Adipocyte (in vitro differentiated cells): ENCODE data around the gene CCDC188.

Experiments used
- DNase-seq: peaks from one replicate; pipeline ENCODE4 v3.0.0-alpha.2; 2015; ENCODE audit warnings: low read depth
- H3K27me3 ChIP-seq: replicated peaks from 2 replicates; pipeline ENCODE4 v1.7.0; 2013; ENCODE audit warnings: mild to moderate bottlenecking, low read length, moderate library complexity; ENCODE audit not compliant: control insufficient read depth, insufficient read depth
- H3K36me3 ChIP-seq: 2 replicates; pipeline ENCODE4 v1.7.0; 2013; ENCODE audit warnings: low read length, mild to moderate bottlenecking, moderate library complexity; ENCODE audit not compliant: control insufficient read depth, insufficient read depth, severe bottlenecking
- H3K4me1 ChIP-seq: 2 replicates; pipeline ENCODE4 v1.7.0; 2013; ENCODE audit warnings: mild to moderate bottlenecking, low read length, moderate library complexity; ENCODE audit not compliant: control insufficient read depth, insufficient read depth
- H3K4me3 ChIP-seq: 2 replicates; pipeline ENCODE4 v1.7.0; 2013; ENCODE audit warnings: mild to moderate bottlenecking, low read length, moderate library complexity
- H3K9ac ChIP-seq: 2 replicates; pipeline ENCODE4 v1.7.0; 2013; ENCODE audit warnings: mild to moderate bottlenecking, low read length, moderate library complexity
- H3K9me3 ChIP-seq: 2 replicates; pipeline ENCODE4 v1.7.0; 2013; ENCODE audit warnings: mild to moderate bottlenecking, low read length, moderate library complexity; ENCODE audit not compliant: control insufficient read depth

Gene CCDC188

DNA sequence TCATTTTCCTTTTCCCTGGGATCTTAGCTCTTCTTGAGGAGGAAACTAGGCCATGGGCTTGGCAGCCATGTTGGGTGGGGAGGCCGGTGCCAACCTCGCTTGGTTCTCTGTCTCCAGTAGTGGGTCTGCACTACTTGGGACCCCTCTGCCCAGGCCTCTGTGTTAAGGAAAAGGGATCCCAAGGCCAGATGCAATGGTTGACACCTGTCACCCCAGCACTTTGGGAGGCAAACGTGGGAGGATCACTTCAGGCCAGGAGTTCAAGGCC lies 21.2 kb downstream of the CCDC188 start:
- Histone ChIP-seq H3K9me3 (no peaks in the 10 kb centered on the region), H3K4me3 (no peak overlapping the region), H3K27me3 (no peaks in the 10 kb centered on the region), H3K36me3 (peaks cover 26% of the 10 kb centered on the region), H3K4me1 (peaks cover 13% of the 10 kb centered on the region), H3K9ac (no peak overlapping the region)
- no peak for DNase-seq

DNA sequence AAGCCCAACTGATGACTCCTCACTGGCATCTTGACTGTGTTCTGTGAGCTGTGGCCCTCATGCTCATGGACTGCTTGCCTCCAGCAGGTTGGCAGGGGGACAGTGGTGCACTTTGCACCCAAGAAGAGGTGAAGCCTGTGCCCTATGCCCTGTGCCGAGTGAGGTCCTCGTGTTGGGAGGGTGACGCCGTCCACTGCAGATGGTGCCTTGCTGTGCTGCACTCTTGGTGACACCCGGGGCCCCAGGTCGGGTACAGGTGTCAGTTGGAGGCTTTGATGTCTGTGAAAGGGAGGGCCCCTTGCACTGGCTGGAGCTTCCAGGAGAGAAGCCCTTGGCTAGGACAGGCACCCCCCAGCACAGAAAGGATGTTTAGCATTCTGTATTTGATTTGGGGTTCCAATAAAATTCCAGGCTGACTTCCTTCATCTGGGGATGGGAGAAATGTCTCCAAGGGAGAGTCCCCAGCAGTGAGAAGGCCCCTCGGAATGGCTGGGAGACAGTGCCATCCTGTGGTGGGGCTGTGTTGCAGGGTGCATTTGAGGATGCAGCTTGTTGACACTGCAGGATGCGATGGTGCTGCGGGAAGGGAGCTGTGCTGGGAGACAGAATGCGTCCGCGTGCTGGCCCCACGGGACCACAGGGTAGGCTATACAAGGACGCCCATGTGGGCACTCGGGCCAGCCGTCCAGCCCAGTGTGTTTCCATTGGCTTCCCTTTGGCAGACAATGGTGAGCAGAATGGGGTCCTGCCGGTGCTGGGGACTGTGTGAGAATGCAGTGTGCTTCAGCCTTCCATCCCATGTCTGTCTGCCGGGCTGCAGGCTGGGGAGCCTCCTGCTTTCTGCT lies 21.7 kb downstream of the CCDC188 start:
- no peaks in the 10 kb centered on the region for H3K9me3 ChIP-seq
- H3K36me3 ChIP-seq, result peaks cover 27% of the 10 kb centered on the region
- no peak for DNase-seq
- H3K4me3 ChIP-seq, result no peak overlapping the region
- no peaks in the 10 kb centered on the region for H3K27me3 ChIP-seq
- no peak overlapping the region for H3K9ac ChIP-seq
- peaks cover 13% of the 10 kb centered on the region for H3K4me1 ChIP-seq

DNA sequence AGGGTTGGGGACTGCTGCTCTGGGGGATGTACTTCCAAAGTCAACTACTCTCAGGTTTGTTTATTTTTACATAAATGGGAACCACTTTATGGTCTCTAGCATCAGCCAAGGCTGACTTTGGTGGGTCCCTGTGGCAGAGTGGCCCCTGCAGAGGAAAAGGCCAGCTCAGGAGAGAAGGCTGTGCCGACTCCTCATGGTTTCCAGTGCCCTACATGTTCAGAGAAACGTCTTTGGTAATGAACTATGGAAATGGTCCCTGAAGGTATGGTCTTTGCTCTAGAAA lies 22.3 kb downstream of the CCDC188 start:
- Histone ChIP-seq H3K4me1 (peaks cover 13% of the 10 kb centered on the region), H3K36me3 (peaks cover 32% of the 10 kb centered on the region), H3K9me3 (no peaks in the 10 kb centered on the region), H3K4me3 (no peak overlapping the region), H3K27me3 (no peaks in the 10 kb centered on the region), H3K9ac (no peak overlapping the region)
- no peak for DNase-seq

DNA sequence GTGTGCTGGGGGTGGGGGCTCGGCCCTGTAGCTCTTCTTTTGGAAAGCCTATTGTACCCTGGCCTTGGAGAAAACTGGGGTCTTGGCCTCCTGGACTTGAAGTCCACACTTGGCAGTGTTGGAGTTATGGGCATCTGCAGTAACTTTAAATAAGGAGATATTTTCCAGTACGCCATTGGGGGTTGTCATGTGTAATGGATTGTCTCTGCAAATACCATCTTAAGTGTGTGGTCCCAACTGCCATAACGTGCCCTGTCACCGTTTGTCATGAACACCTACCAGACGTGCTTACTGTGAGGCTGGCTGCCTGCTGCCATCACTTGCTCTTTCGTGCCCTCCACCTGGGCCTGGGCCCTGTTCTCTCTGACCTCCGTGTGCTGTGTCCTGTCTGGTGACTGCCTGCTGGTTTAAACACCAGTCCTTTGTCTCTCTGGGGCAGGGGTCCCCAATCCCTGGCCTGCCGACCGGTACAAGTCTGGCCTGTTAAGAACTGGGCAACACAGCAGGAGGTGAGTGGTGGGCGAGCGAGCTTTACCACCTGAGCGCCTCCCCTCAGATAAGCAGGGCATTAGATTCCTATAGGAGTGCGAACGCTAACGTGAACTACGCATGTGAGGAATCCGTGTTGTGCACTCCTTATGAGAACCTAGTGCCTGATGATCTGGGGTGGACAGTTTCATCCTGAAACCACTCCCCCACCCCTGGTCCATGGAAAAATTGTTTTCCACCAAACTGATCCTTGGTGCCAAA lies 22.8 kb downstream of the CCDC188 start:
- Histone ChIP-seq H3K36me3 (peaks cover 35% of the 10 kb centered on the region), H3K4me1 (peaks cover 9% of the 10 kb centered on the region), H3K9me3 (no peaks in the 10 kb centered on the region), H3K9ac (no peak overlapping the region), H3K4me3 (no peak overlapping the region), H3K27me3 (no peaks in the 10 kb centered on the region)
- no peak for DNase-seq

DNA sequence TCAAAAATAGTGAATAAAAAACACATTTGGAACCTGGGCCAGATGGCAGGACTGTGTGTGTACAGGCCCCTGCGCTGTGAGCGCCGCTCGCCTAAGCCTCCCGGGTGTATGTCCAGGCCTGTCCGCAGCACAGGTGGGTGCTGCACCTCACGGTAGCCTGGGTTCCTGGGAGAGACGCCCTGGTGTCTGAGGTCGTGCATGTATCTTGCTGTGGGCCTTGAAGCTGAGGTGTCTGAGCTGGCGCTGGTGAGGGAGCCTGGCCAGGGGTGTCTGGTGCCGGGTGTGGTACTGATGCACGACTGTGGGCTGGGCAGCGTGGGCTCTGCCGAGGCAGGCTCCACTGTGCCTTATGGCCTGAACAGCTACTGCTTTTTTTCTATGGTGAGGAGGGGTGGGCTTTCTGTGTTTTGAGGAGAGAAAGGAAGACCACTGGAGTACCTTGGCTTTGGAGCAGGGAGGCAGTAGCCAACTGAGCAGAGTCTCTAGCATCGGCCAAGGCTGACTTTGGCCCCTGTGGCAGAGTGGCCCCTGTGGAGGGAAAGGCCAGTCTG lies 23.5 kb downstream of the CCDC188 start:
- no peaks in the 10 kb centered on the region for H3K27me3 ChIP-seq
- DNase-seq, result no peak
- peaks cover 36% of the 10 kb centered on the region for H3K36me3 ChIP-seq
- H3K4me3 ChIP-seq, result no peak overlapping the region
- H3K4me1 ChIP-seq, result peaks cover 2% of the 10 kb centered on the region
- H3K9me3 ChIP-seq, result no peaks in the 10 kb centered on the region
- no peak overlapping the region for H3K9ac ChIP-seq

DNA sequence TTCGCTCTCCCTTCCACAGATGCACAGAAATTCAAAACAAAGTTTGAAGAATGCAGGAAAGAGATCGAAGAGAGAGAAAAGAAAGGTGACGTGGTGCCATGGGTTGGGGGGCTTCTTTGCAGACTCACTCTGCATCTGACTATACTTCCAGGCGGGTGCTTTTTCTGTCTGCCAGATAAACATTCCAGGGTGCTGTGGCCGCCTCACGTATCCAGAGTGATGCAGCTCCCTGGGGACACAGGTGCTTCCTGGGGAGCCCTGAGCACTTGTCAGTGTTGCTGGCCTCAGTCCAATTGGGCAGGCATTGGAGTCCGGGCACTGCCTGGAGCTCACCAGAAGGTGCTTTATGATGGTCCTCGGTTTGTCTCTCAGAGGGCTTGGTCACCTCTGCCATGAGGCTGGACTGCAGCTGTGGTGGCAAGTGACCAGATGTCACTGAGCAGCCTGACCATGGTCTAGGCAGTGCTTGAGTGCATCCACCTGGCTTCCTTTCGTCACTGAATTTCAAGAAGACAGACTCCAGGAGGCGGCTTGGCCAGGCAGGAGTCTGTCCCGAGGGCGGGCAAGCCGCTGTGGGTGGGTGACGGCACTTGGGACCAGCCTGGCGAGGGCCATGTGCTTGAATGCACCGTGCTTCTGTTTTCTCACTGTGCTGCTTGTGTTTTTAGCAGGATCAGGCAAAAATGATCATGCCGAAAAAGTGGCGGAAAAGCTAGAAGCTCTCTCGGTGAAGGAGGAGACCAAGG lies 24.4 kb downstream of the CCDC188 start:
- H3K4me1 ChIP-seq, result peaks cover 2% of the 10 kb centered on the region
- no peak overlapping the region for H3K4me3 ChIP-seq
- H3K27me3 ChIP-seq, result no peaks in the 10 kb centered on the region
- no peaks in the 10 kb centered on the region for H3K9me3 ChIP-seq
- no peak for DNase-seq
- H3K9ac ChIP-seq, result no peak overlapping the region
- peaks cover 45% of the 10 kb centered on the region for H3K36me3 ChIP-seq

DNA sequence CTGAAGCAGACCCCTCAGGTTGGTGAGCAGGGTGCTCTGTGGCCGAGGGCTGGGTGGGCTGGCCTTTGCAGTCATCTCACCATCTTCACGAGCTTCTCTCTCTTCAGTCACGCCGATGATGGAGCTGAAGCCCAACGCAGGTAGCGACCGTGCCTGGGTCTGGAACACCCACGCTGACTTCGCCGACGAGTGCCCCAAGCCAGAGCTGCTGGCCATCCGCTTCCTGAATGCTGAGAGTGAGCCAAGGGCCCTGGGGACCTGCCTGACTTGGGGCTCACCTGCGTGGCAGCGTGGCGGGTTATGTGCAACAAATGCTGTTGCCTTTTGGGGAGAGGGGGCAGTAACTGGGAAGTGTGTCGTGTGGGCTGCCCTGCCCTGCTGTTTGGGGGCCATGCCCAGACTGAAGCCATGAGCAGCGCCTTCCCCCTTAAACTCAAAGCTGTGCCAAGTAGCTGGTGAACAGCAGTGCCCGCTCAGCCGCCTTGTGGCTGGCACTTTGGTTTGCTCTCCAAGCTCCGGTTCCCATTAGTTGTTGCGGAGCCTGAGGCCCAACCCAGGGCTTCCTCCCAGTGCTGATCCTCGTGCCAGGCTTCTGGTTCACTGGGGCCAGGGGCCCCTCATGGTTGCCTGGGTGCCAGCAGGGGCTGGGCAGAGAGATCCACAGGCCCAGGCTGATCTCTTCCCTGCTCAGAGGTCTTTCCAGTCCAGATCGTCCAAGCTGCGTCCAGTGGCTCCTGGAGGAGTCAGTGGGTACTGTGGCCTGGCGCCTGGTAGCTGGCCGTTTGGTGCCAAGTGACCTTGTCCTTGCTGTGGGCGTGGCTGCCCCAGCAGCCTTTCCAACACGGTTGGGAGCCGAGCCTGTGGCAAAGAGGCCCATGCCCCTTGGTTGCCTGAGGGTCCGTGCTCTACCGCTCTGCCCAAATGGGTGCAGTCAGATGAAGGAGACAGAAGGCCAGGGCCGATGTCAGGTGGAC lies 25.4 kb downstream of the CCDC188 start:
- no peaks in the 10 kb centered on the region for H3K9me3 ChIP-seq
- H3K4me1 ChIP-seq, result peaks cover under 1% of the 10 kb centered on the region
- no peak overlapping the region for H3K9ac ChIP-seq
- H3K27me3 ChIP-seq, result no peaks in the 10 kb centered on the region
- H3K36me3 ChIP-seq, result peaks cover 50% of the 10 kb centered on the region
- no peak for DNase-seq
- no peak overlapping the region for H3K4me3 ChIP-seq

DNA sequence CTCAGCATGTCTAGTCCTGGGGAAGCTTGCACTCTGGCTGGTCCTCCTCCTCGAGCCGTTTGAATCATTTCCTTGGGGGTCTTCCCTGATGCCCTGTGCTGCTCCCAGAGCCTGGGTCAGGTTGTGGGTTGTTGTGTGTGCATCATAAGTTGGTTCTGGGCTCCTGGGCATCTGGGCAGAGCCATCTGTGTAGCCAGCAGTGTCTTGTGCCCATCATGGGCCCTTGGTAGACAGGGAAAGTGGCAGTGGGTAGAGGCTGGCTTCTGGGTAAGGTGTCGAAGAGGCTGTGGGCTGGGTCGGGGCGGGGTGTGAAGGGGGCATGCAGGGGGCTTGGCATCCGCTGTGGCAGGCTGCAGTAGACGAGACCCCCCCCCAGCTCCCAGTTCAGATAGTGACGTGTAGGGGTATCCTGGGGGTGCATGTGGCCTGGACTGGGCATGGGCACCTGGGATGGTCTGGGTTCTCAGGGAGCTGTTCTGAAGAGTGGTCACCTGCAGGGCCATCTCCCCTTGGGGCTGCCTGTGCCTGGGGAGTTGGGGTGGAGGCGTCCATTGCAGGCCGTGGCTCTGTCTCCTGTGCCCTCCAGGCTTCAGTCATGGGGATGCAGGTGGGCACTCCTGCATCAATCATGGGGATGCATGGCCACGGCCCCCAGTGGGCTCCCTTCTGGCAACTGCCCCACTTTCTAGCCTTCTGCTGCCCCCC lies 26.6 kb downstream of the CCDC188 start:
- no peak overlapping the region for H3K4me3 ChIP-seq
- H3K9me3 ChIP-seq, result no peaks in the 10 kb centered on the region
- H3K27me3 ChIP-seq, result no peaks in the 10 kb centered on the region
- H3K36me3 ChIP-seq, result peaks cover 59% of the 10 kb centered on the region
- no peak for DNase-seq
- no peak overlapping the region for H3K9ac ChIP-seq
- H3K4me1 ChIP-seq, result peaks cover 1% of the 10 kb centered on the region

DNA sequence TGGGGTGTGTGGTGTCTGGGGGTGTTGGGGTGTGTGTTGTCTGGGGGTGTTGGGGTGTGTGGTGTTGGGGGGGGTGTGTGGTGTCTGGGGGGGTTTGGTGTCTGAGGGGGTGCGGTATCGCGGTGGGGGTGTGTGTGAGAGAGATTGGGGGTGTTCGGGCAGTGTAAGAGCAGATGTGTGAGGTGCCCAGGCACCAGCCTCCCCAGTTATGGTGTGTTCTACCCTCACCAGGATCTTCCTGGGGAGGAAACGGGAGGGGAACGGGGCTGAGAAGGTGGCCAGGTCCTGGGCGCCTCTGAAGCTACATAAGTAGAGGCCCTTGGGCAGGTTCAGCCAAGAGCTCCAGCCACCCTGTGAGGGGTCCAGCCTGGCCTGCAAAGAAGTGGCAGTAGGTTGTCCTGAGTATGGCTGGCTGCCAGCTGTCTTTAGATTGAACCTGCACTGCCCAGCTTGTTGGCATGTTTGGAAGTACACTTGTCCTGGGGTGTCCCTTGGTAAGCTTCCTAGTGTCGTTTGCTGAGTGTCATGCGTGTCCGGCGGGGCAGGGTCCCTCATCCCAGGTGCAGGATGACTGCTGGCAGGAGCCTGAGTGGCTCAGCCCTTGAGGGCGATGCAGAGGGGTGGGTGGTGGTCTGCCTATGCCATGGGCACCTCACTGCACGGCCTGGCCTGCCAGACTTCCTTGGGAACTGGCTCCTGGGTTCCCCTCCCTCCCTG lies 27.3 kb downstream of the CCDC188 start:
- Histone ChIP-seq H3K9ac (no peak overlapping the region), H3K36me3 (peaks cover 59% of the 10 kb centered on the region), H3K27me3 (no peaks in the 10 kb centered on the region), H3K4me1 (peaks cover 8% of the 10 kb centered on the region), H3K9me3 (no peaks in the 10 kb centered on the region), H3K4me3 (no peak overlapping the region)
- DNase-seq, result no peak
